HG03280 (cell line): Measurements from ENCODE around the gene TMED6.
"Not testable (repeated sequence)": the region's sequence is repeated elsewhere in the genome, so short reads cannot be mapped to it uniquely, and the experiment has no call there.

Experiments used
- ATAC-seq: cut with Tn5 transposase; IDR thresholded peaks from one replicate; pipeline ENCODE4 v1.9.1; 2021; ENCODE audit warnings: mild to moderate bottlenecking, moderate library complexity; ENCODE audit not compliant: unreplicated experiment

Gene TMED6

DNA sequence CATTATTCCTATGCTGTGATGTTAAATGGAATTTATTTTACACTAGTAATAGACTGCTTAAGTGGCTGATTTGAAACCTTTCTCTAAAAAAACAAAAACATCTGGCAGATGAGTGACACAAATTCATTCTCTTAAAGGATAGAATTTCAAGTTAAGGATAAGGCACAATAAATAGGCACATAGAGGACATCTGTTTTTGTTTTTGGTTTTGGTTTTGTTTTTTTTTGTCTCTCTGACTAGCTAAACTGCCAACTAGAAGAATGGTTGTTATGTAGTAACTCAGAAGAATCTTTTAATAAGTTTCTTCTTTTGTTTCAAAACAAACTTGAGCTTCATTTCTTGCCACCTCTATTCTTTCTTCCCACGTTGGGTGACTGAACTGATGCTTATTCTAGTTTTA, 45.6 kb downstream of the TMED6 start:
- ATAC-seq, result no peak

DNA sequence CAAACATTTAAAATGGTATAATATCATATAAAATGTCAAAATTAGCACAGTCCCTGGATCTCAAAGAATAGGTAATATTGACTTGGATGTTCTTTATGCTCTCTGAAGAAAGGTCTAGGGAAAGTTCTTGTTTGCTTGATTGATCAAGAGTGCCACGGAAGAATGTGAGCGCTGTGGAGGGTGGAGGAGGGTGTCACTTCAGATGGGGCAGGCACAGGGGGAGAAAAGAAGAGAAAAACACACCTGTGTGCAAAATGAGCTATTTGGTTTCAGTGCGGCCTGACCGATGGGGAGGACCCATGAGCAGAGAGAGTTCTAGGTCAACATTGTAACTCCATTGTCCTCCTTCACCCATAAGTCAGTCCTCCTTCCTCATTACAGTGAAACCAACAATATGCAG, 49.3 kb downstream of the TMED6 start:
- ATAC-seq, result no peak

DNA sequence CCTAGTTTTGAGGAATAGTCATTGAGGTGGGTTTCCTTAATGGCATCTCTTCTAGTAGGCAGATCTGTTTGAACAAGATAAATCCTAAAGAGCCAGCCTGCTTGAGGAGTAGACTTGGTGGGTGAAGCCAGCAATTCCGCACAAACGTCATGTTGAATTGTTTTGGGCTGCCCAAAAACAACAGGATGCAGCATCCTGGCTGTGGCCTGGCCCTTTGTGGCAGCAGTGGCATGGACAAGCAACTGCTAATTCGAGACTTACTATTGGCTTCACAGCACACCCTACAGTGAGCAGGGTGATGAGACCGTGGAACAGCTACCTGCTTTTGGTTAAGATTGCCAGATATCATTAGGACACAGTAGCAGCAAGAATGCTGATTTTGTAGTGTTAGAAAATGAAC, 49.7 kb downstream of the TMED6 start:
- ATAC-seq, result no peak

DNA sequence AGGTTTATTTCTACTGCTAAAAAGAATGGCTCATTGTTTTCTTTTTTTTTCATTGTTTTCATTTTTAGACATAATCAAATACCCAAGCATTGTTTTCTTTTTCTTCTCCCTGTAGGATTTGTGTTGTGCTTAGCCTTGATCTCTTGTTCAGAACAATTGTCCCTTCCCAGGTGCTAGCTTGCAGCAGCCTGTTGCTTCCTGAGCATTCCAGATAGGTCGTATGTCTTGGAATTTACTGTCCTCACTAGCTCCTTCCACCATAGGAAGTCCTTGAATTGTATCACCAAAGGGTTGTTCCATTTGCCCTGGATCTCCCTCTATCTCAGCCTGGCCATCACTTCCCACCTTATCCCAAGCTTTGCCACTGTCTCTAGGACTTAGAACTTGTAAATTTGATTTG, 50.4 kb downstream of the TMED6 start:
- no peak for ATAC-seq

DNA sequence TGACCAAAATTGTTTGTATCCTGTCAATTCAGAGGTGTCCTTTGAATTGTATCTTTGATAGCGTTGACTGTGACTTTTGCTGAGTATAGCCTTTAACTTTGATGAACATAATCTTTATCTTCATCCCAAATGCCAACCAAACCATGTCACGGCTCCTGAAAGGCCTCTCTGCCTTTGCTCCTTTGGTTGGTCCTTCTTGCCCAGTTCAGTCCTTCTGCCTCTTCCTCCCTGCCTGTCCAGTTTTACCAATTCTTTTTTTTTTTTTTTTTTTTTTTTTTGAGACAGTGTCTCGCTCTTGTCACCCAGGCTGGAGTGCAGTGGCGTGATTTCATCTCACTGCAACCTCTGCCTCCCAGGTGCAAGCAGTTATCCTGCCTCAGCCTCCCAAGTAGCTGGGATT, 53.3 kb downstream of the TMED6 start:
- no peak for ATAC-seq

DNA sequence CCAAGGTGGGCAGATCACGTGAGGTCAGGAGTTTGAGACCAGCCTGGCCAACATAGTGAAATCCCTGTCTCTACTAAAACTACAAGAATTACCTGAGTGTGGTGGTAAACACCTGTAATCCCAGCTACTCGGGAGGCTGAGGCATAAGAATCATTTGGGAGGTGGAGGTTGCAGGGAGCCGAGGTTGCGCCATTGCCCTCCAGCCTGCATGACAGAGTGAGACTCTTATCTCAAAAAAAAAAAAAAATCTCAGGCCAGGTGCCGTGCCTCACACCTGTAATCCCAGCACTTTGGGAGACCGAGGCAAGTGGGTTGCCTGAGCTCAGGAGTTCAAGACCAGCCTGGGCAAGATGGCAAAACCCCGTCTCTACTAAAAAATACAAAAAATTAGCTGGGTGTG, 54.8 kb downstream of the TMED6 start:
- ATAC-seq, result not testable (repeated sequence)

DNA sequence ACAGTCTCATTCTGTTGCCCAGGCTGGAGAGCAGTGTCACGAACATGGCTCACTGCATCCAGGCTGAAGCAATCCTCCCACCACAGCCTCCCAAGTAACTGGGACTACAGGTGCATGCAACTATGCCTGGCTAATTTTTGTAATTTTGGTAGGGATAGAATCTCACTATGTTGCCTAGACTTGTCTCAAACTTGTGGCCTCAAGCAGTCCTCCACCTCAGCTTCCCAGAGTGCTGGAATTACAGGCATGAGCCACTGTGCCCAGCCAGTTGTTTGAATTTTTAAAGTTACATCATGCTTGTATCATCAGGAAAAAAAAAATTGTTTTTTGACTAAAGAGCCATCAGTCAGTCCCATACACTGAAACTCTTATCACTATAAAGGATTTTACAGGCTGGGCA, 57.5 kb downstream of the TMED6 start:
- ATAC-seq, result no peak

DNA sequence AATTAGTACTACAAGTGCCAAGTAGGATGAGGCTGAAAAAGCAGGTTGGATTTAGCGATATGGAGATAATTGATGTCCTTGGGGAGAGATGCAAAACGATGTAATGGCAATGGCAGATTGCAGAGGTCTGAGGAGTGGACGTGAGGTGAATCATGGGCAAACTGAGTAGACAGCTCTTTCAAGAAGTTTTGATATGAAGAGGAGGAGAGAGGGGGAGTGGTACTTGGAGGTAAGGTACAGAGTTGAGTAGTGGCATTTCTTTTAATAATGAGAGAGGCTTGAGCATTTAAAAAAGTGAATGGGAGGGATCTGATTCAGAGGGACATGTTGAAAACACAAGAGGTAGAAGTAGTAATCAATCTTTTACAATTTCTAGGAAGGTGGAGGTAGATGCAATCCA, 58.2 kb downstream of the TMED6 start:
- no peak for ATAC-seq
